GM13976 (cell line): ENCODE results near the gene MAP2K2.
A peak's percentile ranks its signal among the peaks of the same experiment; 100 is the strongest.
"Not testable (repeated sequence)": the region's sequence is repeated elsewhere in the genome, so short reads cannot be mapped to it uniquely, and the experiment has no call there.

Source experiments
- DNase-seq: peaks from one replicate; pipeline ENCODE4 v3.0.0; 2012; ENCODE audit warnings: low spot score
- in situ Hi-C: fragments of 300-500 bp; cut with MboI; formaldehyde crosslinking; loops from one replicate; pipeline ENCODE4 v1.12.0; 2022; ENCODE audit warnings: low sequenced_read_pairs, mixed read lengths, inconsistent platforms; ENCODE audit not compliant: unreplicated experiment
- TF ChIP-seq, protein P1 (sequence below): IDR thresholded peaks from 2 replicates; pipeline ENCODE4 v1.5.1; 2012; ENCODE audit warnings: borderline replicate concordance, mild to moderate bottlenecking; ENCODE audit not compliant: insufficient read depth; ENCODE audit errors: extremely low read depth, missing control alignments, control extremely low read depth

MAP2K2 gene

DNA sequence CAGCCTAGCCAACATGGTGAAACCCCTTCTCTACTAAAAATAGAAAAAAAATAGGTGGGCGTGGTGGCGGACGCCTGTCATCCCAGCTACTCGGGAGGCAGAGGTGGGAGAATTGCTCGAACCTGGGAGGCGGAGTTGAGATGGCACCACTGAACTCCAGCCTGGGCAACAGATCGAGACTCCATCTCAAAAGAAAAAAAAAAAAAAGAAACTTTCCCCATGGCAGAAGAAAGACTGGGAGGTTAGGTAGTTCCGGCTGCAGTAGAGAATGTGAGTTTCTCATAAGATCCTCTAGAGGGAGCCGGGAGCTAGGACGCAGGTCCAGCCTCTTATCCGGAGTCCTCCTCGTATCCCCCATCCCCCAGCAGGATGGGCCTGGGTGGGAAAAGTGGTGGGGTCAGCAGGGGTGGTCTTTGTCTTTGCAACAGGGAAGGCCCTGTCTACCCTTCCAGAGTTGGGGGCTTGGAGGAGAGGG lies 16.4 kb upstream of the MAP2K2 start:
- TF ChIP-seq, protein P1, sequence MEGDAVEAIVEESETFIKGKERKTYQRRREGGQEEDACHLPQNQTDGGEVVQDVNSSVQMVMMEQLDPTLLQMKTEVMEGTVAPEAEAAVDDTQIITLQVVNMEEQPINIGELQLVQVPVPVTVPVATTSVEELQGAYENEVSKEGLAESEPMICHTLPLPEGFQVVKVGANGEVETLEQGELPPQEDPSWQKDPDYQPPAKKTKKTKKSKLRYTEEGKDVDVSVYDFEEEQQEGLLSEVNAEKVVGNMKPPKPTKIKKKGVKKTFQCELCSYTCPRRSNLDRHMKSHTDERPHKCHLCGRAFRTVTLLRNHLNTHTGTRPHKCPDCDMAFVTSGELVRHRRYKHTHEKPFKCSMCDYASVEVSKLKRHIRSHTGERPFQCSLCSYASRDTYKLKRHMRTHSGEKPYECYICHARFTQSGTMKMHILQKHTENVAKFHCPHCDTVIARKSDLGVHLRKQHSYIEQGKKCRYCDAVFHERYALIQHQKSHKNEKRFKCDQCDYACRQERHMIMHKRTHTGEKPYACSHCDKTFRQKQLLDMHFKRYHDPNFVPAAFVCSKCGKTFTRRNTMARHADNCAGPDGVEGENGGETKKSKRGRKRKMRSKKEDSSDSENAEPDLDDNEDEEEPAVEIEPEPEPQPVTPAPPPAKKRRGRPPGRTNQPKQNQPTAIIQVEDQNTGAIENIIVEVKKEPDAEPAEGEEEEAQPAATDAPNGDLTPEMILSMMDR, result peak; percentile 28
- in situ Hi-C loops, result no loop called here
- DNase-seq, result peak; percentile 82

DNA sequence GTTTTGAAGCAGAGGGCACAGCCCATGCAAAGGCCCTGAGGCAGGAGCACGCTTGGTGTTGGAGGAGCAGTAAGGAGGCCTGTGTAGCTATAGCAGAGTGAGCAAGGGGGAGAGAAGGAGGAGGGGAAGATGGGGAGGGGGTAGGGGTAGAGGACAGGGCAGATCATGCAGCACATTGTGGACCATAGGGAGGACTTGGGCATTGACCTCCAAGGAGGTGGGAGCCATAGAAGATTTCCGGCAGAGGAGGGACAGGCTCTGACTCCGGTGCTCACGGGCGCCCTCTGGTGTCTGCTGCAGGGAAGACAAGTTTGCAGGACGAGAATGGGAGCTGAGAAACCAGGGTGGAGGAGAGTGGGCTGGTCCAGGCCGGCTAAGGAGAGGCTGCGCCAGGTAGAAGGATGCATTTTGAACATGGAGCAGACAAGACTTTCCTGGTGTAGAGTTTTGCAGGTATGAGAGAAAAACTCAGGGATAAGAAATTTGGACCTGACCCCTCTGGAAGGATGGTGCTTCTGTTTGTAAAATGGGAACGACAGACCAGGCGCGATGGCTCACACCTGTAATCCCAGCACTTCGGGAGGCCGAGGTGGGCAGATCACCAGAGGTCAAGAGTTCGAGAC lies 15.8 kb upstream of the MAP2K2 start:
- in situ Hi-C loops, result no loop called here
- DNase-seq, result peak; percentile 91

DNA sequence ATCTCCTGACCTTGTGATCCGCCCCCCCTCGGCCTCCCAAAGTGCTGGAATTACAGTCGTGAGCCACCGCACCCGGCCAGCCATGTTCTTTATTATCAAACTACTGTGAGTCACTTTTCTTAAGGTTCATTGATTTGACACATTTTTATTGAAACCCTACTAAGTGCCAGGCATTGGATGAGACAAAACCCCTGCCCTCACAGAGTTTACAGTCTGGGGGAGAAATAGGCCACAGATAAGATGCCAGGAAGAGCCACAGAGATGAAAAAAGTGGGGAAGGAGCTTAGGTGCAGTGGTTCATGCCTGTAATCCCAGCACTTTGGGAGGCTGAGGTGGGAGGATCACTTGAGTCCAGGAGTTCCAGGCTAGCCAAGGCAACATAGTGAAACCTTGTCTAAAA lies 14.5 kb upstream of the MAP2K2 start:
- TF ChIP-seq, protein P1, result no peak
- DNase-seq, result no peak
- in situ Hi-C loops, result no loop called here

More for the DNA sequence above, 15.8 kb upstream of the MAP2K2 start:
- TF ChIP-seq, protein P1, result peak; percentile 96

DNA sequence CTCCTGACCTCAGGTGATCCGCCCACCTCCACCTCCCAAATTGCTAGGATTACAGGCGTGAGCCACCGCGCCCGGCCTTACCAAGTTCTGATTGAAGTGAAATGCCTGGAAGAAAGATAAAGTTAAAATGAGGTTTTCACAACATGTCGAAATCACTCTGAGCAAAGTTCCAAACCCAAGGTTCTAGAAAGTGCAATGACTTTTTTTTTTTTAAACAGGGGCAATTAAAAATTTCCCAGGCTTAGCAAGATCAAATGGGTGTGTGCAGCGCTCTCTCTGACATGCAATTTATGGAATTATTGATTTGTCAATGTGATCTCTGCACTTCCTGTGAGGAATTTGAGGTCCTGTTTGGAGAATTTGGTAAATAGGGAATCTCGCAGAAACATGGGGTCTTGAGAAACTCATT lies 12.8 kb upstream of the MAP2K2 start:
- TF ChIP-seq, protein P1, result no peak
- in situ Hi-C loops, result no loop called here
- no peak for DNase-seq

DNA sequence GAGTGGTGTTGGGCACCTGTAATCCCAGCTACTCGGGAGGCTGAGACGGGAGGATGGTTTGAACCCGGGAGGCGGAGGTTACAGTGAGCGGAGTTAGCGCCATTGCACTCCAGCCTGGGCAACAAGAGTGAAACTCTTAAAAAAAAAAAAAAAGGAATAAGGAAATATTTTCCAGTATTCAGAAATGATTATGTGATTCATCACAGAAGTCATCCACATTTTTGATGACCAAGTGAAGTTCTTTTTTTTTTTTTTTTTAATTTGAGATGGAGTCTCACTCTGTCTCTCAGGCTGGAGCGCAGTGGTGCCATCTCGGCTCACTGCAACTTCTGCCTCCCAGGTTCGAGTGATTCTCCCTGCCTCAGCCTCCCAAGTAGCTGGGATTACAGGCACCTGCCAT lies 11.5 kb upstream of the MAP2K2 start:
- DNase-seq, in situ Hi-C loops: not testable (repeated sequence)

DNA sequence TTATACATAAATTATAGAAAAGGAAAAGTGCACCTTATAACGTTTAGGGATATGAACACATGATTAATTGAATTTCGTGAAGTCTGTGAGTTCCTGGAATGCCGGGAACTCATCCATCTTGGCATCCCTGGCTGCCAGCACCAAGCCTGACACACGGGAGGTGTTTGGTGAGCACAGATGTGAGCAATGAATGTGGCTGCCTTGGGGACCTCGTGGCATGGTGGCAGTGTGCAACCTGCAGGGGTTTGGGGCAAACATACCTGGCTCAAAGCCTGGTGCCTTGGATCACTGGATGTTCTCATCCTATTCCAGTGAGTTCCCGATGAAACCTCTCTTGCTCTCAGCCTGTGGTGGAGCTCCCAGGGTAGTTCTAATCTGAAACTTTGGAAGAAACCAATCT lies 10.4 kb upstream of the MAP2K2 start:
- TF ChIP-seq, protein P1, result no peak
- no peak for DNase-seq
- in situ Hi-C loops, result no loop called here

DNA sequence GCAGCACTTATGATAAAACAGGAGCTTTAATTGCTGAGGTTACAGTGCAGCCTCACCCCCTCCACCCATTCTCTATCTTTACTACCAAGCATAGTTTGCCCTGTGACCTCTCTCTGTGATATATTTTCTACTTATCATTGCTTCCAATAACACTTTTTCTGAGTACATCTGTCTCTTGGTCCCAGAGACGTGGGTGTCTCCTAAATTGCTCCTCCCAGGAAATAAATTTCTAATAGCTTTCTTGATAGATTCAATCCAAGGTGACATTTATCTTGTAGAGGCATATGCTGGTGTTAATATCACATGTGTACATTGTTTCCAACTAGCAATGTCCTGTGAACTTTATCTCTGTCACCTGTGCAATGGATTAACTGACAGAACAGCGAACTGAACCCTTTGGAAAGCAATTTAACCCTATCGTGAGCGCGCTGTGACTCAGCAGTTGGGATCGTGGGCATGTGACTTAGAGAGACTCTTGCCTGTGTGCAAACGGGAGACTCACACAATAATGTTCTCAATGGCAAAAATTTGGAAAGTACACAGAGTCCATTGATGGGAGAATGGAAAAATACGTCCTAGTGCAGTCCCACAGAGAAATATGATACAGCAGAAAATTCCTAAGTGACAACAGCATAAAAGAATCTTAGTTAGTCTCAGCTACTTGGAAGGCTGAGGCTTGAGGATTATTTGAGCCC lies 7.0 kb upstream of the MAP2K2 start:
- in situ Hi-C loops, result no loop called here
- DNase-seq, result no peak
- TF ChIP-seq, protein P1, result no peak

DNA sequence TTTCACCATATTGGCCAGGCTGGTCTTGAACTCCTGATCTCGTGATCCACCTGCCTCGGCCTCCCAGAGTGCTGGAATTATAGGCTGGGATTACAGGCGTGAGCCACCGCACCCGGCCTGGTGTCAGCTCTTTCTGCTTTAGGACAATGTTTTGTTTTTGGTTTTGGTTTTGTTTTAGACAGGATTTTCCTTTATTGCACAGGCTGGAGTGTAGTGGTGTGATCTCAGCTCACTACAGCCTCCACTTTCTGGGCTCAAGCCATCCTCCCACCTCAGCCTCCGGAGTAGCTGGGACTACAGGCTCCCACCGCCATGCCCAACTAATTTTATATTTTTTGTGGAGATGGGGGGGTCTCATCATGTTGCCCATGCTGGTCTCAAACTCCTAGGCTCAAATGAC lies 5.1 kb upstream of the MAP2K2 start:
- in situ Hi-C loops, DNase-seq: not testable (repeated sequence)

DNA sequence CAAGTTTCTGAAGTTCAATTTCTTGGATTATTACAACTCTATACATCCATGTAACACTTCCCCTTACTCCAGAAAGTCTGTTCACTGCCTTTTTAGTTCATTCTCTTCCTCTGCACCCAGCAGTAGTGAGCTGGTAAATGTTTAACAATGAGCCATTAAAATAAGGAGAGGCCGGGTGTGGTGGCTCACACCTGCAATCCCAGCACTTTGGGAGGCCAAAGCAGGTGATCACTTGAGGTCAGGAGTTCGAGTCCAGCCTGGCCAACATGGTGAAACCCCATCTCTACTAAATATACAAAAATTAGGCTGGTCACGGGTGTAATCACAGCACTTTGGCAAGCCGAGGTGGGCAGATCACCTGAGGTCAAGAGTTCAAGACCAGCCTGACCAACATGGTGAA lies 3.4 kb upstream of the MAP2K2 start:
- DNase-seq, in situ Hi-C loops: not testable (repeated sequence)
